NCI-H2227 treated with DMSO at 0.1 percent for 48 hours (cell line): Measurements from ENCODE around the gene S100PBP.
A peak's percentile ranks its signal among the peaks of the same experiment; 100 is the strongest.
"Not testable (repeated sequence)": the region's sequence is repeated elsewhere in the genome, so short reads cannot be mapped to it uniquely, and the experiment has no call there.

Source experiments
- DNase-seq: peaks from one replicate; lab custom pipeline; 2025; lab: John Stamatoyannopoulos, UW

Gene S100PBP

DNA sequence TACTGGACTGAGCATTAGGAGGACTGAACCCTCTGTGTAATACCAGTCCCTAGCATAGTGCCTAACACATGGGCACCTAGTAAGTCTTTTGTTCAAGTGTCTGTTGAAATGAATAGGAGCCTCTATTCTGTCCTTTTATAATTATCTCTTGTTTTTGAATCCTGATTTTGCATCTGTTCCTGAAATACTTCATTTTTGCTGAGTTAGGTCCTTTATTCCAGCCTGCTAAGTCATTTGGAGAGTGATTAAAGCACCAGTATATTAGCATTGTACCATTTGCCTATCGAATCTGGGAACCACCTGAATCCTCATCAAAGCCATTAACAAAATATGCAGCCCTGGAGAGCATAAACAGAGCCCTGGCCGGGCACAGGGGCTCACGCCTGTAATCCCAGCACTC, 32.6 kb upstream of the S100PBP start:
- no peak for DNase-seq

DNA sequence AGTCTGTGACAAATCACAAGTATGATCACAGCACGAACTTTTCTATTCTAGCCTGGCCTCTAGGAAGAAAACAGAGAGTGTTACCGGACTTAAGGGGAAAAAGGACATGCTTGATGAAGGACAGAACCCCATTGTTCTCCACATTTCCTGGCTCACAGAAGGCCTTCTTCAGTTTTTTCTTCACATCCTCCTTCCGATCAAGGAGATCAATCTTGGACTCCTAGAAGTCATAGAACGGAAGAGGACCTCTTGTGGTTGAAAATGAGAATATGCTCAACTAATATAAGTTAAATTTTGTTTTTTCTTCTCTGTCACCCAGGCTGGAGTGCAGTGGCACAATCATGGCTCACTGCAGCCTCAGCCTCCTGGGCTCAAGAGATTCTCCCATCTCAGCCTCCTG, 30.6 kb upstream of the S100PBP start:
- no peak for DNase-seq

DNA sequence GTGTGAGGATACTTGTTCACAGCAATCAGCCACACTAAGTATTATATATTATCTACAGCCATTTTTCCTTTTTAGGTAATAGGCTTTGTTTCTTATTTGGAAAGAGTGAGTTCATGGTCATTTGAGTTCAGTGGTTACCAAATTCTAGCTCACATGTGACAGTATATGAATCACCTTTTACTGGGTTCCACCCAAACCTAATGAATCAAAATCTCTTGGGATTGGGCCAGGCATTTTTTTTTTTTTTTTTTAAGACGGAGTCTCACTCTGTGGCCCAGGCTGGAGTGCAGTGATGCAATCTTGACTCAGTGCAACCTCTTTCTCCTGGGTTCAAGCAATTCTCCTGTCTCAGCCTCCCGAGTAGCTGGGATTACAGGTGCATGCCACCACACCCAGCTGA, 28.1 kb upstream of the S100PBP start:
- DNase-seq = not testable (repeated sequence)

DNA sequence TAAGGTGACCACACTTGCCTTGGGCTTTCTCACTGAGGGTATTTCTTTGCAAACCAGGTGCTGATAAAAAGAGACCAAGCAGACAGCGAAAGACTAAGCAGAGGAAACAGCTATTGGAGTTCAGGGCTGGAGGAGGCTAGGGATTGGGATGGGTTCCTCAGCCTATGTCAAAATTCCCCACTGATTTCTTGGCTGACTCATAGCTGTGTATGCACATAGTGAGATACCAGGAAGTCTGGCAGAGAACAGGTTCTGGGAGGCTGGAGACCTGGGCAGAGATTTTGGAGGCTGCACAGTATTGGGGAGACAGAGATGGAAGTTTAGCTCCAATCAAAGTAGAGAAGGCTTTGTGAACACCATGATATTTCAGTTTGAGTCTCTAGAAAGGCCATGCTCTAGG, 25.6 kb upstream of the S100PBP start:
- DNase-seq = no peak

GRCh38 chr1:32795763-32796162, 21.7 kb upstream of the S100PBP start:
- DNase-seq = not testable (repeated sequence)

DNA sequence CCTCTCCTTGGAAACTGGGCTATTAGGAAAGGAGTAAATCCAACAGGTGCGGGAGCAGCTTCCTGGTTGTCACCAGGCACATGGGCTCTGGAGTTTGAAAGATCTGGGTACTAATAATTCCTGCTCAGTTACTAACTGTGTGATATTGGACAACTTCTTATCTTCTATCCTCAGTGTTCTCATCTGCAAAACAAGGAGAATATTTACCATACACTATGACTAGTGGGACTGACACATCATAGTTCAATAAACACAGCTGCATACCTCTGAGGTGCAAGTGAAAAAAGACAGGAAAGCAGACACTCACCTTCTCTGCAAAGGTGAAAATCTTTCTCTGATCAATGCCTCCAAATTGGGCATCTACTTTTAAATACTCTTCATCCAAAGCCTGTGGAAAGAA, 20.0 kb upstream of the S100PBP start:
- DNase-seq = no peak

DNA sequence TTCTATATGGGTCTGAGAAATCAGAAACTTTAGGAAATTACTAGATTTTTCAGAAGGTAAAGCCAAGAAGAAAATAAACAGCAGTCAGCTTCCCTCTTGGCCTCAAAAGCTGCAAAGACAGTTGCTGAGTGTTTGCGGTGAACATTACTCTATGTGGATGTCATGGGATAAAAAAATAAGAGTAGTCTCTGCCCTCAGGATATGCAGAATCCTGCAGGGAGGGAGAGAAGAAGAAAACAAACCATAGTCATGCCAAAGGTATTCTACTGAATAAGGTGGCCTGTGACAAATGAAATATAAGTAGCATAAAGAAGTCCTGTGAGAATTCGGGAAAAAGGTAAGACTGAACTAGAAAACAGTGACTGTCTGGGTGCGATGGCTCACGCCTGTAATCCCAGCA, 19.3 kb upstream of the S100PBP start:
- DNase-seq = no peak

- DNase-seq = no peak
Observed at GRCh38 chr1:32798679-32799416, 18.6 kb upstream of the S100PBP start.

- DNase-seq = no peak
Observed at GRCh38 chr1:32801096-32801715, 16.2 kb upstream of the S100PBP start.

DNA sequence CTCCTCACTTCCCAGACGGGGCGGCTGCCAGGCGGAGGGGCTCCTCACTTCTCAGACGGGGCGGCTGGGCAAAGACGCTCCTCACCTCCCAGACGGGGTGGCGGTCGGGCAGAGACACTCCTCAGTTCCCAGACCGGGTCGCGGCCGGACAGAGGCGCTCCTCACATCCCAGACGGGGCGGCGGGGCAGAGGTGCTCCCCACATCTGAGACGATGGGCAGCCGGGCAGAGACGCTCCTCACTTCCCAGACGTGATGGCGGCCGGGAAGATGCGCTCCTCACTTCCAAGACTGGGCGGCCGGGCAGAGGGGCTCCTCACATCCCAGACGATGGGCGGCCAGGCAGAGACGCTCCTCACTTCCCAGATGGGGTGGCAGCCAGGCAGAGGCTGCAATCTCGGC, 13.0 kb upstream of the S100PBP start:
- not testable (repeated sequence) for DNase-seq

DNA sequence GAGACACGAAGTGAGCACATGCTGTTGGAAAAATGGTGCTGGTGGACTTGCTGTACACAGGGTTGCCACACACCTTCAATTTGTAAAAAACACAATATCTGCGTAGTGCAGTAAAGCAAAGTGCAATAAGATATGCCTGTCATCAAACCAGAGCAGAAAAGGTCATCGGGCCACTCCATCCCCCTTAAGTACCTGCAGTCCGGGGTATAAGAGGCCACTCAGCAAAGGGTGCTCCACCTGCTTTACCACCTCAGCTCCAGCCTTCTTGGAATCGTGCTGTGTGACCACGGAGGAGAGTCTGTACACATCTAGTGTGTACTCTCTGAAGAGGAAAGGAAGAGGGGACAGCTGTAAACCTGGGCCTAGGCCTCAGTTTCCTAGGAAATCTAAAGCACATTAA, 11.2 kb upstream of the S100PBP start:
- DNase-seq = no peak

GRCh38 chr1:32806910-32807523, 10.4 kb upstream of the S100PBP start:
- no peak for DNase-seq

DNA sequence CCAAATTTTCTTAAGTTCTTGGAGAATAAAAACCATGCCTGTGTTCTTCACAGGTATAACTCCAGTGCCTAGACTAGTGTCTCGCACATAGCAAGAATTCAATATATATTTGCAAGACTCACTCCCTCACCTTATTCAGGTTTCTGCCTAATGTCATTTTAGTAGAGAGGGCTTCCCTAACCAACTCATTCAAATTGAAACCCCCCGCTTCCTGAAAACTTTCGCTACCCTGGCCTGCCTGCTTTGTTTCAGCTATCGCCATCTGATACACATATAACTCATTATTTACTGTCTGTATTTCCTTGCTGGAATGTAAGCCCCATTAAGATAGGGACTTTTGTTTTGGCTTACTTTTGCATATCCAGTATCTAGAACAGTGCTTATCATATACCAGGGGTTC, 8.9 kb upstream of the S100PBP start:
- DNase-seq = no peak

DNA sequence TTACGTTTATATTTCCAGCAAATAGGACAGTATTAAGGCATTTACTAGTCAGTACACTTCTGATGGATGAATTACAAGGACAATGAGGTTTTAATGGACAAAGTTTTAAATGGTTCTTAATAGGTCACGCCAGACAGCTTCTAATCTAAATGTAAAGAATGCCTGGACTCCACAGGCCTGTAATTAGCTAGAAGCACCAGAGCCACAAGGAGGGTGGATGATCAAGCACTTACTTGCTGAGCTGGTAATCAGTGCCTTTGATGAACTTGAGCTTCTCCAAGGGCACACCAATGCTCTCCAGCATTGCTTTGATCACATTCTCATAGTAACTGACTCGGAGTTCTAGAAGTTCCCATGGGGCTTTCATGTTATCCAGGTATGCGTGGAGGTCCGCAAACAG, 7.1 kb upstream of the S100PBP start:
- no peak for DNase-seq

DNA sequence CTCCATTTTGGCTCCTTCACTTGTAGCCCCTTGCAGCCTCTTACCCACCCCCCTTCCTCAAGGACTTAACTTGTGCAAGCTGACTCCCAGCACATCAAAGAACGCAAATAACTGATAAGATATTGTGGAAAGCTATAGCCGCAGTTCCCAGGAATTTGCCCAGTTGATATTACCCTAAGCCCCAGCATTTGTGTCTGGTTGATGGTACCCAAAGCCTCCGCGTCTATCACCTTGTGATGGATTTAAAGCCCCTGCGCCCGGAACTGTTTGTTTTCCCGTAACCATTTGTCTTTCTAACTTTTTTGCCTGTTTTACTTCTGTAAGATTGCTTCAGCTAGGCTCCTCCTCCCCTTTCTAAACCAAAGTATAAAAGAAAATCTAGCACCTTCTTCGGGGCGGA, 6.2 kb upstream of the S100PBP start:
- DNase-seq = no peak

DNA sequence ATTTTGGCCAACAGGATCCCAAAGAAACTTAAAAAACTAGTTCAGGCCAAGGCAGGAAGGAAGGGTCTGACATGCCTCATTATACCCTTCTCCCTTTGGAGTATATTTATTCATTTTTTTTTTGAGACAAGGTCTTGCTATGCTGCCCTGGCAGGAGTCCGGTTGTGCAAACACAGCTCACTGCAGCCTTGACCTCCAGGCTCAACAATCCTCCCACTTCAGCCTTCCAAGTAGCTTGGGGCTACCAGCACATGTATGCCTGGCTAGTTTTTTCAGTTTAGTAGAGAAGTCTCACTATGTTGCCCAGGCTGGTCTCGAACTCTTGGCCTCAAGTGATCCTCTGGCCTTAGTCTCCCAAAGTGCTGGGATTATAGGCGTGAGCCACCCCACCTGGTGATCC, 5.5 kb upstream of the S100PBP start:
- DNase-seq = no peak

DNA sequence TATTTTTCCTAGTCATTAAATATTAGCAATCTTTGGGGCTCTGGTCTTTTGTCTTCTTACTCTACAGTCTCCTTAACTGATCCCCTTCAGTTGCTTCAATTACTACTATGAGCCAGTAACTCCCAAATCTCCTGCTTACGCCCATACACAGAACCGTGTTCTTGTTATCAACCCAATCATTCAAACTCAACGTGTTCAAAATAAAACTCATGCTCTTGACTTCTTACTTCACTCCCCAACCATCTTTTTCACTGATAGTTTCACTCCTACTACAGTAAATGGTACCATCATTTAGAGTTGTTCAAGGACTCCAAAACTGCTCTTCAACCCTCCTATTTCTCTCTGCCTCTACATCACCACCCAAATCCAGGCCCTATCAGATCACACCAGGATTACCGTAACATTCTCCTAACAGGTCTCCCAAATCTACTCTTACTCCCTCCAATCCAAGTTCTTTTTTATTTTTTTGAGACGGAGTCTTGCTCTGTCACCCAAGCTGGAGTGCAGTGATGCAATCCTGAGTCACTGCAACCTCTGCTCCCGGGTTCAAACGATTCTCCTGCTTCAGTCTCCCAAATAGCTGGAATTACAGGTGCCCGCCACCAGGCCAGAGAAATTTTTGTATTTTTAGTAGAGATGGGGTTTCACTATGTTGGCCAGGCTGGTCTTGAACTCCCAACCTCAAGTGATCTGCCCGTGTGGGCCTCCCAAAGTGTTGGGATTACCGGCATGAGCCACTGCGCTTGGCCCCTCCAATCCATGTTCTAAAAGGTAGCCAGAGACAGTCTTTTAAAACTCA, 3.3 kb upstream of the S100PBP start:
- DNase-seq = no peak

DNA sequence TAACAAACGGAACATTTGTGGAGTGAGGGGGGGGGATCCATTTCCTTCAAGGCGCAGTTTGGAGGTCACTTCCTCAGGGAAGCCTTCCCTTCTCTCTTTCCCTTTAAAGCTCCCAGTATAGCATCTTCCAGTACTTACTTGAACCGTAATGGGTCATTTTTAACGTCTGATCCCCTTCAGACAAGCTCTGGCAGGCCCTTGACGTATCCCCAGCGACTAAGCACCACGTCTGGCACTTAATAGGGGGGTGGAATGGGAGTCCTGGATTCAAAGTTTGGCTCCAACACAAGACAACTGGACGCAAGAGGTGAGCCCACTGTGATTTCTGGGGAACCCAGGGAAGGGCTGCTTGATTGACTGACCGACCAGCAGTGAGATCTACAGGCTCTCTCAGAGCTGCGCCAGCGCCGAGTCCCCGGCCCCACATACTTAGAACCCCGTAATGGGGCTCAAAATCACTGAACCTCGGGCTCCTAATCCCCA, 736 bp upstream of the S100PBP start:
- DNase-seq = no peak

GRCh38 chr1:32817815-32818786, 648 bp downstream of the S100PBP start:
- DNase-seq = peak; percentile 61

DNA sequence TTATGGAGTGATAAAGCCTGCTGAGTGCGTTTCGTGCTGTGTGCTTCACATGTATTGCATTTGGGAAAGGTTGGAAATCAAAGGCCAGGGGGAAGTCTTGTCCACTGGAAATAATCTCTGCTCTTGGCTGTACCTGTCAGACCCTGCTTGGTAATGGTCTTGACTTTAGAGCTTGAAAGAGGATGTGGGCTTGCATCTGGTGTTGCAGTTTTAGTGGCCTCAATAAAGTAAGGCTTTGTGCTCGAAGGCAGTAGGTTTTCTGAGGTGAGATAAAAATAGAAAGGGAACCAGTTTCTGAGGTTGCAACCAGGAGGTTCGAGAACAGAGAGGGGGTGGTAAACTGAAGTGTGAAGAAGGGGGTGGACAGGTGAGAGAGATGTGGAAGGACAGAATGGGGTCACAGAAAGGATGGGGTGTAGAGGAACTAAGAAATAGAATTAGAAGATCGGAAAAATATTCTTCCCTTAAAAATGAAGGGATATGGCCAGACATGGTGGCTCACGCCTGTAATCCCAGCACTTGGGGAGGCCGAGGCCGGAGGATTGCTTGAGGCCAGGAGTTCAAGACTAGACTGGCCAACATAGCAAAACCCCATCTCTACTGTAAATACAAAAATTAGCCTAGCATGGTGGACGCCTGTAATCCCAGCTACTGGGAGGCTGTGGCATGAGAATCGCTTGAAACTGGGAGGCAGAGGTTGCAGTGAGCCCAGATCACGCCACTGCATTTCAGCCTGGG, 1.5 kb downstream of the S100PBP start:
- no peak for DNase-seq

DNA sequence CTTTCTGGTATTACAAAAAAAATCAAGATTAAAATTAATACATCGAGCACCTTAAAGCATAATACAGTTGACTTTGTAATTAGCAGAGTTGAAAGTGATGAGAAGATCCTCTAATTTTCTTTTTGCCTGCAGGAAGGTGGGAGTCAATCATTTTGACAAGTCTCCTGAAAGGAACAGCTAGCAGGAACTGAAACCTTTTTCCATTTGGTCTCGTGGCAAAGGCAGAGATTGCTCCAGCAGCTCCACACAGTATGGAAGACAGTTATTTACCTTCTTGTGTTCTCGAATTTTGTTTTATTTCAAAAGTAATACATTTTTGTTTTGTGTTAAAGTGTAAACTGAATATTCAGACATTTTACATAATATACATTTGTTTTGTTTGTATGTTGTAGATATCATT, 7.7 kb downstream of the S100PBP start:
- DNase-seq = no peak
